HG03095 (cell line): Measurements from ENCODE around the gene FUT3.
"Not testable (repeated sequence)": the region's sequence is repeated elsewhere in the genome, so short reads cannot be mapped to it uniquely, and the experiment has no call there.

ENCODE experiments used
- ATAC-seq: cut with Tn5 transposase; IDR thresholded peaks from one replicate; pipeline ENCODE4 v1.9.1; 2021; ENCODE audit warnings: moderate library complexity; ENCODE audit not compliant: unreplicated experiment

The FUT3 gene

DNA sequence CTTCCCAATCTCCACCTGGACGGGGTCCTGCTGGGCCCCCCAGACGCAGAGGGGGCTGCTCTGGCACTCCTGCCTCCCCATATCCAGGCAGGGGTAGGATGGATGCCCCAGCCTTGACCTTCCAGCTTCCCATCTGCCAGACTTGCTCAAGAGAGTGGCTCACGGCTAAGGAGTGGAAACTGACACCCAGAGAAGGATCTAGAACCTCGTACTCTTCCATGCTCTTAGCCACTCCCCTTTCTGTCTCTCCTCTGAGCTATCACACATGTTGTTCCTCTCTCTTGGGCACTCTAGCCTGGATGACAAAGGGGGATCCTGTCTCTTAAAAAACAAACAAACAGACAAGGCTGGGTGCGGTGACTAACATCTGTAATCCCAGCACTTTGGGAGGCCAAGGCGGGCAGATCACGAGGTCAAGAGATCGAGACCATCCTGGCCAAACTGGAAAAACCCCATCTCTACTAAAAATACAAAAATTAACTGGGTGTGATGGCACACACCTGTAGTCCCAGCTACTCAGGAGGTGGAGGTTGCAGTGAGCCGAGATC is 31.2 kb upstream of the FUT3 start:
- no peak for ATAC-seq

DNA sequence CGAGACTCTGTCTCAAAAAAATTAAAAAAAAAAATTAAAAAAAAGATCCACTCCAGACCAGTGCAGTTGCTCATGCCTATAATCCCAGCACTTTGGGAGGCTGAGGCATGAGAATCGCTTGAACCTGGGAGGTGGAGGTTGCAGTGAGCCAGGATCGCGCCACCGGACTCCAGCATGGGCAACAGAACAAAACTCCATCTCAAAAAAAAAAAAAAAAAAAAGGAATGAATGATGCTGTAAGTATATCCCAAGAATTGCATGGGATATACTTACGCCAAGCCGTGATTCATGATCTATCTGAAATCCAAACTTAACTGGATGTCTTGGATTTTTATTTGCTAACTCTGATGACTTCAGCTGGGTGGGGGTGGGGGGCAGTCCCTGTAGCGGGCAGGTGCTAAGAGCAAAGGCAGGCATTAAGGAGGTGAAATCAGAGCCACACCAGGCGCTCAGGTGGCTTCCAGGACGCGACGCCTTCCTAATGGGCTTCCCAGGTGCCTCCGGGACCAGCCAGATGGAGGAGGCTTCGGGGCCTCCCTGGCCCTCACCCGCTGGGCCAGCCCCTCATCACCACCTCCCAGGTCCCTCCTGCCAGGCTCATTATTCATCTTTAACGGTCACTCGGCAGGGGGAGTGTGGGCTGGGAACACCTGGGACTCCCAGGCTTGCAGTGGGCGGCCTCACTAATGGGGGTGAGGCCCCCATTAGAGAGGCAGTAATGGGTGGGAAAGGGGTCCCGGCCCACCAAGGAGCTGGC is 30.5 kb upstream of the FUT3 start:
- ATAC-seq = no peak

DNA sequence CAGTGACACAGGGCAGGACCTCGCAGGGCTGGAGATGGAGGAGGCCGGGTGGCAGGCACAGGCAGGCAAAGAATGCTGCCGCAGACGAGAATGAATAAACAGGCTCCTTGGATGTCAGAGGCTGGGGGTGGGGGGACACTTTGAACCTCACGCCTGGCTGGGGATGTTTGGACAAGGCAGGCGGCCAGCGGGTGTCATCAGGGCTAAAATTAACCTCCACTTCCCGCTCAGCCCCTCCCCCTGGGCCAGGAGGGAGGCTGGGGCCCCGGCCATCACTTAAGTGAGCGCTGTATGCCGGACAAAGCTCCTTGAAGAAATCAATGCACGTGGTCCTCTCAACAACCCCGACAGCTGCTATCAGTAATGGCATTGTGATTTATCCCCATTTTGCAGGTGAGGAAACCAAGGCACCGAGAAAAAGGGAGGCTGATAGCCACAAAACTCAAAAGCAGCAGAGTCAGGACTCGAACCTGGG is 29.4 kb upstream of the FUT3 start:
- no peak for ATAC-seq

DNA sequence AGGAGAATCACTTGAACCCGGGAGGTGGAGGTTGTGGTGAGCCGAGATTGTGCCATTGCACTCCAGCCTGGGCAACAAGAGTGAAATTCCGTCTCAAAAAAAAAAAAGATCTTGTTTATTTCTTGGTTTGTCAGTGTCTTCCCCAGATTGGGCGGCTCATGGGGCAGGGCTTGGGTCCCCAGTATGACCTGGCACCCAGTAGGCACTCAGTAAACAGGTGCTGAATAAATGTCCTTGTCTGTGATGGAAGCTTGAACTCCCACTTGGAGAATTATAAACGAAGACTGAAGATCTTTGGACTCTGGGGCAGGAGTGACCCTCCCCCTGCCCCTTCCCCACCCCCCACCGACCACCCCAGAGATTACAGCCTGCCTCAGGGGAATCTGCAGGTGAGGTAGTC is 28.9 kb upstream of the FUT3 start:
- no peak for ATAC-seq

DNA sequence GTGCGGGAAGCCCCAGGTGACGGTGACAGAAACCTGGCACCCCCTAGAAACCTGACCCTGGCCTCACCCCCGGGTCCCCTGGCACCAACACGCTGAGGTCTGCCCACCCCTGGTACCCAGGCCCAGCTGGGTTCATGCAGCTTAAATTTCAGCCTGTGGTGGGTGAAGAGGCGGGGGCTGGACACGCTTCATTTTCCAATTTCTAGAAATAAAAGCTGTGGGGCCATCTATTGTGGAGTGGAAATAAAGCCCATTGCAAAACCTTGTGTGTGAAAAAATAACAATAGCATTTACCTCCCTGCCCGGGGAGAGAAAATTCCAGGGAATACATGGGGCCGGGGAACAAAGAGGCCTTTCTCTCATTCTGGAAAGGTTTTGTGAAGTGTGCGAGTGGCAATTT is 26.6 kb upstream of the FUT3 start:
- no peak for ATAC-seq

DNA sequence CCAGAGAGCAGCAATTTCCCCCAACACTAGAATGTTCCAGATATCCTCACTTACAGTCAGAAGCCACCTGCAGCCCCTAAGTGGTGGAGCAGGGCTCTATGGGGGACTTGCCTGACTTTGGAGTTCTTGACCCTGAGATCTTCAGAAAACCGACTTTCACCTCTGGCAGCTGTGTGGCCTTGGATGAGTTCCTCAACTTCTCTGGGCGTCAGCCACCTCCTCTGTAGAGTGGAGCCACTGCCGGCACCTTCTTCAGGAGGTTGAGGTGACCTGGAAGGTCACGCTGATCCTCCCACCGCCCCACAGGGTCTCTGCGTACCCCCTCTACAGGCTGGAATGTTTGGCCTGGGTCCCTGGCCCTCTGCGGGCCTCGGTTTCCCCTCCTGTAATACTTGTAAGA is 26.2 kb upstream of the FUT3 start:
- ATAC-seq = no peak

DNA sequence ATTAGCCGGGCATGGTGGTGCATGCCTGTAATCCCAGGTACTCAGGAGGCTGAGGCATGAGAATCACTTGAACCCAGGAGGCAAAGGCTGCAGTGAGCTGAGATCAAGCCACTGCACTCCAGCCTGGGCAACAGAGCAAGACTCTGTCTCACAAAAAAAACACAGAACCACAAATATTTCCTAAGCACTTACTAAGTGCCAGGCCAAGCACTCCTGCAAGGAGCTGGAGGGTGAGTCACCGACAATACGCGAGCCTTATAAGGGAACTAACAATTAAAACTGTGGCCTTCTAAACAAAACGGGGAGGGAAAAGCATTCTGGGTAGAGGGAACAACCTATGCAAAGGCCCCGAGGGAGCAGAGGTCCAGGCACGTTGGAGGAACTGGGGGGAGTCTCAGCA is 23.2 kb upstream of the FUT3 start:
- not testable (repeated sequence) for ATAC-seq

DNA sequence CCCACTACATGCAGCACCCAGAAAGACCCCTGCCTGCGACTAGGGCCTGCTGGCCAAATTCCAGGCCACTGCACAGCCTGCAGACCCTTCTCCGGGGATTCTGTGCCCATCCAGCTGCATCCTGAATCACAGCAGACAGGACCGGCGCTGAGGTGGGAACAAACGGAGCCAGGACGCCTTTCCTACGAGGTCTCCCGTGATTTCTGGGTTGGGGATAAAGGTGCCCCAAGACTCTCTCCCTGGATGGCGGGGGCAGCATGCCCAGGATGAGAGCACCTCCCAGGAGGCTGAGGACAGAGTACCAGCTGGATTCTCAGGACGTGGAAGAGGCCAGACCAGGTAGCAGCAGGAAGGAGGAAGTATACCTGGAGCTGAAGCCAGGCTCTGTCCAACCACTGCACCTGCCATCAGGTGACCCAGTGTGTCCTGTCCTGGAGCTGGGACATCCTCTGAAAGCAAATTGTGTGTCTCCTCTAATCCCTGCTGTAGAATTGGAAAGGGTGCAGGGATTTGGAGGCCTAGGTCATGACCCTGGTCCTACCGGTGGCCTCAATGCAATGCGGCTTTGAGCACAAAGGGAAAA is 22.5 kb upstream of the FUT3 start:
- no peak for ATAC-seq

DNA sequence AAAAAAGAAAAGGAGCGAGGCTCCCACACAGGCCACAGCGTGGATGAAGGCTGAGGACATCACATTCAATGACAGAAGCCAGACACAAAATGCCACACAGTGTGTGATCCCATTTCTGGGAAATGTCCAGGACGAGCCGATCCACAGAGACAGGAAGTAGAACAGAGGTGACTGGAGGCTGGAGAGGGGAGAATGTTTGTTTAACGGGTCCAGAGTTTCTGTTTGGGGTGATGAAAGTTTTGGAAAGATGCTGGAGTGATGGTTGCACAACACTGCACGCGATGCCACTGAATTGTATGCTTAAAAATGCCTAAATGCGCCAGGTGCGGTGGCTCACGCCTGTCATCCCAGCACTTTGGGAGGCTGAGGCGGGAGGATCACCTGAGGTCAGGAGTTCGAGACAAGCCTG is 19.7 kb upstream of the FUT3 start:
- no peak for ATAC-seq

DNA sequence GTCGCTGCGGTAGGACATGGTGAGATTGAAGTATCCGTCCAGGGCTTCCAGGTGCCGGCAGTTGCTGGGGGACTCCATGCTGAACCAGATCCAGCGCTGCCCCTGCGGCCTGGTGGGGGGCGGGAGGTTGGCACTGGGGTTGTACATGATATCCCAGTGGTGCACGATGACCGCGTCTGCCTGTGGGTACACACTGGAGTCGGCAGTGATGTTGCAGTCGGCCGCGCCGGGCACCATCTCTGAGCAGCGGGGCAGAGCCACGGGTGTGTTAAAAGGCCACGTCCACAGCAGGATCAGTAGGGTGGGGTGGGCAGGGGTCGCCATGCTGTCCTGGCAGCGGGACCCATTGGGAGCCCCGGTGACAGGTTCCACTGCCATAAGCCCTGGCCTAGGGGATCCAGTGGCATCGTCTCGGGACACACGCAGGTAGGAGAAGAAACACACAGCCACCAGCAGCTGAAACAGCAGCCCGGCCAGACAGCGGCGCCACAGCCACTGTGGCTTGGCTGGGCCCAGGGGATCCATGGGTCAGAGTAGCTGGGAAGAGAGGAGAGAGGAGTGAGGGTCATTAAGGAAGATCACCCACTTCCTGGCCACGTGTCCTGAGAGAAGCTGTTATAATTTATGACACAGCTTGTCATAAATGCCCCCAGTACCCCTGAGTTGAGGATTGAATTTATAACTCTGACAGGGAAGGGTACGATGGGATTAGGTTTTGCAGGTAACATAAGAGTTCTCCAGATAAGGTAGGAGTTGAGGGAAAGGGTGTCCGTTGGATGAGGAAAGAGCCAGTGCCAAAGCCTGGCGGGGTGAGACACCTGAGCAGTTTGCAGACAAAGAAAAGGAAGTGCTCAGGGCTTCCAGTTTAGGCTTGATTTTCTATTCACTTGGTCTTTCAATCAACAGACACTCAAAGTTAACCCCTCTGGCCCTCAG is 16.2 kb upstream of the FUT3 start:
- no peak for ATAC-seq

DNA sequence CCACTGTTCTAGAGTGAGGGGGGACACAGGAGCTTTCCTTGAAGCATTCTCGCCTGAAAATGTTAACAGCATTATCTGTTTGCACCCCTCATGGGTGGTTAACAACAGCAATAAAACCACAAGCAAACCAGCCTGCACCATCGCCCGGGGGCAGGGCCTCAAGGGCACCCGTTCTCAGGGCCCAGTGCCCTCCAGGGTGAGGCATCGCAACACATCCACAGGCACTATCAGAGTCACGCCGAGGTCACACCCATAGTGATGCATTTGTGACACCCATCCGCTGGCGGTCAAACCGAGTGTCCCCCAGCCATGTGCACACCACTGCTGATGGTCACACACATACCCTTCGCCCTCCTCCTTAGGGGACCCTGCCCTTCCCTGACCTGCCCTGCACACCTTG is 14.5 kb upstream of the FUT3 start:
- no peak for ATAC-seq

DNA sequence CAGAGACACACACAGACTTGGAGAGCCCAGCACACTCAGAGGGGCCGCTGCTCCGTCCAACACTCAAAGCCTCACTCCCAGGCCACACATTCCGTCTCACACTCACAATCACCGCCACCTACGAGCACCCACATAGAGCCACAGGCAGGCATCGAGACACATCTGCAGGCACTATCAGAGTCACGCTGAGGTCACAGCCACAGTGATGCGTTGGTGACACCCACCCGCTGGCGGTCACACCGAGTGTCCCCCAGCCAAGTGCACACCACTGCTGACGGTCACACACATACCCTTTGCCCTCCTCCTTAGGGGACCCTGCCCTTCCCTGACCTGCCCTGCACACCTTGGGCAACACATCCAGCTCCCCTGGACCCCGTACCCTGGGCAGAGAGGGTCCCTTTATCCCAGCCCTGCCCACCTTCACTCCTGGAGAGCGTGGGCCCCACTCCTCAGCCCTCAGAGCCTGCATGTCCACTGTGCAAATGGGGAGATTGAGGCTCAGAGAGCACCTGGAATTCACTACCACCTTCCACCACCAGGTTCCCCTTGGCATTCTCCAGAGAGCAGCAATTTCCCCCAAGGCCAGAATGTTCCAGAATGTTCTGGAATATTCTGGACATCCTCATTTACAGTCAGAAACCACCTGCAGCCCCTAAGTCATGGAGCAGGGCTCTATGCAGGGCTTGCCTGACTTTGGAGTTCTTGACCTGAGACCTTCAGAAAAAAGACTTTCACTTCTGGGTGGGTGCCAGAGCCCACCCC is 13.7 kb upstream of the FUT3 start:
- ATAC-seq = no peak

DNA sequence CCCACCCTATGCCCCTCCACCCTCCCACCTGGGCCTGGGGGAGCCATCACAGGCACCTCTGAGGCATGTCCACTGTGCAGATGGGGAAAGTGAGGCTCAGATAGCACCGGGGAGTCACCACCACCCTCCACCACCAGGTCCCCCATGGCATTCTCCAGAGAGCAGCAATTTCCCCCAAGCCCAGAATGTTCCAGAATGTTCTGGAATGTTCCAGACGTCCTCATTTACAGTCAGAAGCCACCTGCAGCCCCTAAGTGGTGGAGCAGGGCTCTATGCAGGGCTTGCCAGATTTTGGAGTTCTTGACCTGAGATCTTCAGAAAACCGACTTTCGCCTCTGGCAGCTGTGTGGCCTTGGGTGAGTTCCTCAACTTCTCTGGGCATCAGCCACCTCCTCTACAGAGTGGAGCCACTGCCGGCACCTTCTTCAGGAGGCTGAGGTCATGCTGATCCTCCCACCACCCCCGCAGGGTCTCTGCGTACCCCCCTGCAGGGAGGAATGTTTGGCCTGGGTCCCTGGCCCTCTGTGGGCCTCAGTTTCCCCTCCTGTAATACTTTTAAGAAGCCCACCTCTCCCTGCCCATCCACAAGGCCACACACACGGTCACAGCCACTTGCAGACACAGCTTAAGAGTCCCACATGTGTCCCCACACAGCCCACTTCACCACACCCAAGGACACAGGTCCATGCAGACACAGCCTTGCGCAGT is 12.9 kb upstream of the FUT3 start:
- no peak for ATAC-seq

DNA sequence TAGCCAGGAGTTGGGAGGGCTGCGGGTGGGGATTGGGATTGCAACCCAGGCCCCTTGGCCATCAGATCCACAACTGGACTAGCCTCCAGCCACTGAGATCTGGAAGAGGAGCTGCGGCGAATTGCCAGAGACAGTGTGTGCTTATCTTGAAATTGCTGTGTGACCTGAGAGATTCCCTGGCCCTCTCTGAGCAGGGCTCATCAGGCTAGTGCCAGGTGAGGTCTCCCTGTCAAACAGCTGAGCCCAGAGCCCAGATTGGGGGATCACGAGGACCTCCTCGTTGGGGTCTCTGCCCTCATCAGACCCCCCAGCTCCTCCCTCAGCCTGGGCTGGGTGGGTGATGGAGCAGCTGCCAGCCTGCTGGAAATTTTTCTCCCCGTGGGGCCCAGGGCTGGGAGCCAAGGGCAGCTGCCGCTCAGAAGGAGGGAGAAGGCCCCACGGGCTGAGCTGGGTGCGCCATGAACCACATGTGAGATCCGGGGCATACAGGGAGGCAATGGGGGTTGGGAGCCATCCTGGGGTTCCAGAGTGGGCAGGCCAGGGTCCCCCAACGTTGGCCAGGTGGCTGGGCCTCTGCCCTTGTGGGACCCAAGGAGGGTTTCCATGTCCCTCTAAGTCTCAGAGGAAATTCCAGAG is 11.9 kb upstream of the FUT3 start:
- no peak for ATAC-seq

DNA sequence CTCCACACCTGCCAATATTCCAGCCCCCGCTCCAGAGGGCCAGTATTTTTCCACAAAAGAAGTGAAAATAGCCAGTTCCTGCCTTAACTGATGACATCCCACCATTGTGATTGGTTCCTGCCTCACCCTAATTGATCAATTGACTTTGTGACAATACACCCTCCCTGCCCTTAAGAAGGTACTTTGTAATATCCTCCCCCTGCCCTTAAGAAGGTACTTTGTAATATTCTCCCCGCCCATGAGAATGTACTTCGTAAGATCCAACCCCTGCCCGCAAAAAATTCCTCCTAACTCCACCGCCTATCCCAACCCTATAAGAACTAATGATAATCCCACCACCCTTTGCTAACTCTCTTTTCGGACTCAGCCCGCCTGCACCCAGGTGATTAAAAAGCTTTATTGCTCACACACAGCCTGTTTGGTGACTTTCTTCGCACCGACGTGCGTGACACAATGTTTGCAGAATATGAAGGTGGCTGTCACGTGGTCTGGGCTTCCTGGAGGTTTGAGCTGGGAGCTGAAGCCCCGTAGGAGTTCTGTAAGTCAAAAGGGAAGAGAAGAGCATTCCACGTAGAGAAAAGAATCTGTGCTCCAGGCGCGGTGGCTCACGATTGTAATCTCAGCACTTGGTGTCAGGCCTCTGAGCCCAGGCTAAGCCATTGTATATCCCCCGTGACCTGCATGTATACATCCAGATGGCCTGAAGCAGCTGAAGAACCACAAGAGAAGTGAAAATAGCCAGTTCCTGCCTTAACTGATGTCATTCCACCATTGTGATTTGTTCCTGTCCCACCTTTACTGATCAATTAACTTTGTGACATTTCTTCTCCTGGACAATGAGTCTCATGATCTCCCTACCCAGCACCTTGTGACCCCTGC is 6.2 kb upstream of the FUT3 start:
- ATAC-seq = no peak

DNA sequence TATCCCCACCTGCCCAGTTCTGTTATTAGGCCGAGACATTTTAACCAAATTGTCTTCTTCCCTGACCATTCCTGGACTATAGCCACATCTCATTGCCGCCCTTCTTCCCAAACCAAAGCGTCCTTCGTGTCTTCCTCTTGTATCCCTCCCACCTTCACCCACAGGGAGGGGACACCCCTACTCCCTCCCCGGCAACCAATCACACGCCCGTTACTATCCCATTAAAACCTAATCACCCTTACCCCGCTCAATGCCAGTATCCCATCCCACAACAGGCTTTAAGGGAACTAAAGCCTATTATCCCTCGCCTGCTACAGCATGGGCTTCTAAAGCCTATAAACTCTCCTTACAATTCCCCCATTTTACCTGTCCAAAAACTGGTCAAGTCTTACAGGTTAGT is 3.9 kb upstream of the FUT3 start:
- not testable (repeated sequence) for ATAC-seq

DNA sequence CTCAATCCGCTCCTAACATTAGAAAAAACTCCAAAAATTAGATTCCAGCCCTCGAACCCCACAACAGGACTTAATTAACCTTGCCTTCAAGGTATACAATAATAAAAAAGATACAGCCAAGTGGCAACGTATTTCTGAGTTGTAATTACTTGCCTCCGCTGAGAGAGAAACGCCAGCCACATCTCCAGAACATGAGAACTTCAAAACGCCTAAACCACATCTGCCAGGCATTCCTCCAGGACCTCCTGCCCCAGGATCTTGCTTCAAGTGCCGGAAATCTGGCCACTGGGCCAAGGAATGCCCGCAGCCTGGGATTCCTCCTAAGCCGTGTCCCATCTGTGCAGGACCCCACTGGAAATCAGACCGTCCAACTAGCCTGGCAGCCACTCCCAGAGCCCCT is 2.9 kb upstream of the FUT3 start:
- not testable (repeated sequence) for ATAC-seq

DNA sequence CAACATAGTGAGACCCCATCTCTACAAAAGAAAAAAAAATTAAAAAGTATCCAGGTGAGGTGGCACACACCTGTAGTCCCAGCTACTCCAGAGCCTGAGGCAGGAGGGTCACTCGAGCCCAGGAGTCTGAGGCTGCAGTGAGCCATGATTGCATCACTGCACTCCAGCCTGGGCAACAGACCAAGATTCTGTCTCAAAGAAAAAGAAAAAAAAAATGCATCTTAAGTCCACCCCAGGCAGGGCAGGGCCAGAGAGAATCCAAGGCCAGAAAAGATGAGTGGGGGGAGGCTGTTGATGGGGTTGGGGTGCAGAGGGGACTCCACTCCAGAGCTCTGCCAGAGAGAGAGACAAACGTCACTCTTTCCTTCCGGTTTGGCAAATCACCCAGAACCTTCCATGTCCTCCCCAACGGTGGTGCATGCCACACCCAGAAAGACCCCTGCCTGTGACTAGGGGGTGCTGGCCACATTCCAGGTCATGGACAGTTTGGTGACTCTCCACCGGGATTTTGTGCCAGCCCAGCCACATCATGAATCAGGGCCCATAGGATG is 431 bp downstream of the FUT3 start:
- ATAC-seq = no peak
